ENCODE data around the gene SLC41A2. TPM values are rescaled to one million over a fixed set of nuclear protein-coding genes. Genes with fewer than 3 reads are reported as not detected.

Gene SLC41A2
- total RNA-seq, 1 experiment from 2014 or later = 4.3 TPM

DNA sequence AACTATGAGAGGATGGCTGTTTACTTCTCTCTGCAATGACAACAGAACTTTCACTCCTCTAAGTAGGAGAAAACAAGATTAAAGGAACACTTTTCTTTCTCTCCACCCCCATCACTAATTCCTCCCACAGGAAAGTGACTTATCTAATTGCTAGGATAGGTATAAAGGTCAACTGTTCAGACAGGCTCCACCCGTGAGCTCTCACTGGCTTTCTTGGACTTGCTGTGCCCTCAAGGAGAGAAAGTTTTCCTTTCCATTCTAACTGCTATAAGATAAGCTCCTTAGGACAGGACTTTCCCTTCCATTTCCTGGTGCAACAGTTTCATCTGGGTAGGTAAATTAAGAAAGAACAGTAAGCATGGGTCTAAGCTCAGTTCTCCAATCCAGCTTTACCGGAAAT lies 4.8 kb downstream of the SLC41A2 start:
- H3K79me2 ChIP-seq (ENCODE audit: insufficient read depth, low read length) = no peaks in the 10 kb centered on the region
- Mint-ChIP-seq H3K9me3 (no peaks in the 10 kb centered on the region; a peak in 1 of 5 replicates), H3K4me3 (no peak overlapping the region), H3K27ac (no peak overlapping the region), H3K27me3 (ENCODE audit: low read depth) (peaks cover 24% of the 10 kb centered on the region), H3K36me3 (ENCODE audit: insufficient read depth in 1 of 3, low read depth in 3 of 3) (no peaks in the 10 kb centered on the region), H3K4me1 (peaks cover 3 to 5% of the 10 kb centered on the region in 2 experiments; a peak in 2 of 4 replicates)
- no peak overlapping the region for H3K9ac ChIP-seq (ENCODE audit: extremely low read depth, insufficient read length, low read length)
- no peak overlapping the region for H2BK120ac ChIP-seq (ENCODE audit: low read depth, low read length, poor library complexity, severe bottlenecking)
- H2BK20ac ChIP-seq (ENCODE audit: low read depth, low read length, poor library complexity, severe bottlenecking) = no peak overlapping the region
- TF ChIP-seq, protein P1, sequence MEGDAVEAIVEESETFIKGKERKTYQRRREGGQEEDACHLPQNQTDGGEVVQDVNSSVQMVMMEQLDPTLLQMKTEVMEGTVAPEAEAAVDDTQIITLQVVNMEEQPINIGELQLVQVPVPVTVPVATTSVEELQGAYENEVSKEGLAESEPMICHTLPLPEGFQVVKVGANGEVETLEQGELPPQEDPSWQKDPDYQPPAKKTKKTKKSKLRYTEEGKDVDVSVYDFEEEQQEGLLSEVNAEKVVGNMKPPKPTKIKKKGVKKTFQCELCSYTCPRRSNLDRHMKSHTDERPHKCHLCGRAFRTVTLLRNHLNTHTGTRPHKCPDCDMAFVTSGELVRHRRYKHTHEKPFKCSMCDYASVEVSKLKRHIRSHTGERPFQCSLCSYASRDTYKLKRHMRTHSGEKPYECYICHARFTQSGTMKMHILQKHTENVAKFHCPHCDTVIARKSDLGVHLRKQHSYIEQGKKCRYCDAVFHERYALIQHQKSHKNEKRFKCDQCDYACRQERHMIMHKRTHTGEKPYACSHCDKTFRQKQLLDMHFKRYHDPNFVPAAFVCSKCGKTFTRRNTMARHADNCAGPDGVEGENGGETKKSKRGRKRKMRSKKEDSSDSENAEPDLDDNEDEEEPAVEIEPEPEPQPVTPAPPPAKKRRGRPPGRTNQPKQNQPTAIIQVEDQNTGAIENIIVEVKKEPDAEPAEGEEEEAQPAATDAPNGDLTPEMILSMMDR (conservative IDR thresholded peaks at IDR 0.05) = no peak
- peaks cover under 1% of the 10 kb centered on the region for H3K23me2 ChIP-seq (ENCODE audit: insufficient read length, low read depth, low read length, poor library complexity, severe bottlenecking)
- H3K23ac ChIP-seq (ENCODE audit: insufficient read length, low read depth, low read length) = no peak overlapping the region
- no peak overlapping the region for H2BK12ac ChIP-seq (ENCODE audit: insufficient read length, low read depth, low read length)
- H2BK15ac ChIP-seq (ENCODE audit: low read depth, low read length) = no peak overlapping the region
- H4K91ac ChIP-seq (ENCODE audit: insufficient read length, low read depth, low read length) = no peak overlapping the region
- H2AFZ ChIP-seq (ENCODE audit: low read length) = no peak overlapping the region
- H2BK5ac ChIP-seq (ENCODE audit: insufficient read length, low read length) = no peak overlapping the region
- H3K27me3 ChIP-seq (ENCODE audit: insufficient read depth, low read length) = peaks cover 2% of the 10 kb centered on the region; the same call in 1 of the 2 replicates
- no peak overlapping the region for H4K8ac ChIP-seq (replicated peaks; ENCODE audit: insufficient read length, low read depth, low read length)
- H4K20me1 ChIP-seq (ENCODE audit: control insufficient read depth, insufficient read depth, insufficient read length) = no peaks in the 10 kb centered on the region
- no peak overlapping the region for H4K5ac ChIP-seq (ENCODE audit: insufficient read length, low read depth, low read length)
- H2AK5ac ChIP-seq (ENCODE audit: insufficient read length, low read length) = no peak overlapping the region
- no peaks in the 10 kb centered on the region for H3K4me1 ChIP-seq (ENCODE audit: insufficient read depth, low read length)
- H3K4ac ChIP-seq (ENCODE audit: low read depth, low read length) = no peak overlapping the region
- H3K79me1 ChIP-seq (ENCODE audit: insufficient read depth, low read depth, low read length, poor library complexity, severe bottlenecking) = no peaks in the 10 kb centered on the region
- H3K4me2 ChIP-seq (ENCODE audit: insufficient read depth, insufficient read length, low read length) = no peak overlapping the region
- H3K9me3 ChIP-seq (ENCODE audit: control insufficient read depth, low read depth, low read length) = no peaks in the 10 kb centered on the region
- no peak overlapping the region for H3K56ac ChIP-seq (ENCODE audit: insufficient read length, low read depth, low read length)
- no CpG with 5 or more reads among the region's 2 CpGs for WGBS (ENCODE audit: extremely low coverage, insufficient read length, low lambda C conversion rate)
- no peak overlapping the region for H3K18ac ChIP-seq (ENCODE audit: insufficient read length, low read depth, low read length)
- H3K14ac ChIP-seq (ENCODE audit: insufficient read depth, low read length) = no peak overlapping the region
- H3K27ac ChIP-seq (ENCODE audit: insufficient read length, low read depth, low read length) = no peak overlapping the region
- no peak overlapping the region for H3T11ph ChIP-seq (ENCODE audit: low read length)
- no peak for DNase-seq
